HepG2 (cell line): ENCODE data around the gene SCP2D1. TPM values are rescaled to one million over a fixed set of nuclear protein-coding genes. Genes with fewer than 3 reads are reported as not detected.

ENCODE experiments used
- ATAC-seq: fragments of 200-7000 bp; cut with Tn5 transposase; 3 replicates; pipeline ENCODE4 v1.9.1; 2020; ENCODE audit warnings: mild to moderate bottlenecking, moderate library complexity
- BruUV-seq: library from RNA; stranded (reverse); fragments of 400-500 nt; replicated peaks from 2 replicates; lab custom pipeline; 2021; lab: Mats Ljungman, UMichigan
- CTCF ChIA-PET: fragments of 300-600 bp; formaldehyde crosslinking; extraction: SDS; loops from one replicate; lab custom pipeline; 2021; ENCODE audit warnings: low total read pairs, inconsistent platforms, low intra/inter-chr PET ratio; lab: Yijun Ruan, JAX
- POLR2A ChIA-PET: fragments of 350-600 bp; sonication (Branson Sonifier 250); formaldehyde crosslinking; loops from one replicate; lab custom pipeline; 2020; ENCODE audit warnings: antibody characterized with exemption, inconsistent platforms; lab: Yijun Ruan, JAX
- DNase-seq: peaks from one replicate; pipeline ENCODE4 v3.0.0-alpha.2; 2015; ENCODE audit warnings: low spot score
- FAIRE-seq: peaks from 3 replicates; lab custom pipeline; 2011; peaks lifted over from hg19 to GRCh38; lab: Jason Lieb, UNC
- H2AFZ ChIP-seq: one replicate; pipeline ENCODE4 v1.6.1; 2011; ENCODE audit warnings: low read length, inconsistent platforms
- H3K27ac ChIP-seq: fragments of 300-600 bp; 3 replicates; pipeline ENCODE4 v1.8.0; 2011; ENCODE audit warnings: mixed run types, mild to moderate bottlenecking, mixed read lengths, low read length, inconsistent platforms; ENCODE audit not compliant: insufficient read depth; ENCODE audit errors: extremely low read length
- H3K27me3 ChIP-seq, 2 experiments: fragments of 200-600 bp in 1 of 2; 2 replicates in 1 of 2; 3 replicates in 1 of 2; pipeline versions ENCODE4 v1.6.0 to v1.8.0; 2011; ENCODE audit warnings: low read length in 2 of 2, mild to moderate bottlenecking in 2 of 2, moderate library complexity in 2 of 2, inconsistent platforms in 1 of 2; ENCODE audit not compliant: insufficient read depth in 2 of 2, control insufficient read depth in 1 of 2
- H3K36me3 ChIP-seq, 2 experiments: fragments of 200-600 bp in 1 of 2; replicated peaks in 1 of 2; 2 replicates in 1 of 2; 3 replicates in 1 of 2; pipeline versions ENCODE4 v1.5.1 to v1.8.0; 2011; ENCODE audit warnings: low read length in 2 of 2, inconsistent platforms in 1 of 2; ENCODE audit not compliant: insufficient read depth in 2 of 2, control insufficient read depth in 1 of 2
- H3K4me1 ChIP-seq: 2 replicates; pipeline ENCODE4 v1.5.1; 2012; ENCODE audit warnings: low read length, inconsistent platforms; ENCODE audit not compliant: insufficient read depth
- H3K4me2 ChIP-seq: 2 replicates; pipeline ENCODE4 v1.6.0; 2011; ENCODE audit warnings: low read depth, low read length, inconsistent platforms
- H3K4me3 ChIP-seq, 3 experiments: fragments of 200-600 bp in 1 of 3; sonication (generic), shearing (Covaris generic) in 1 of 3; replicated peaks in 1 of 3; 2 replicates each; pipeline ENCODE4 v1.5.1; 2011 to 2016; ENCODE audit warnings: low read length in 3 of 3, inconsistent platforms in 2 of 3, low read depth in 2 of 3, mild to moderate bottlenecking in 2 of 3, control low read depth in 1 of 3, mixed read lengths in 1 of 3; ENCODE audit not compliant: insufficient read depth in 1 of 3
- H3K79me2 ChIP-seq: one replicate; pipeline ENCODE4 v1.6.1; 2011; ENCODE audit warnings: low read length, inconsistent platforms; ENCODE audit not compliant: insufficient read depth
- H3K9ac ChIP-seq: 2 replicates; pipeline ENCODE4 v1.6.0; 2011; ENCODE audit warnings: mild to moderate bottlenecking, low read depth, low read length, inconsistent platforms; ENCODE audit not compliant: insufficient read depth
- H3K9me3 ChIP-seq: 2 replicates; pipeline ENCODE4 v1.5.1; 2012; ENCODE audit warnings: mild to moderate bottlenecking, low read length
- H4K20me1 ChIP-seq: 2 replicates; pipeline ENCODE4 v1.6.0; 2011; ENCODE audit warnings: inconsistent platforms, mild to moderate bottlenecking, low read length, moderate library complexity; ENCODE audit not compliant: insufficient read depth
- EHMT2 ChIP-seq: fragments of 200-600 bp; sonication (generic); IDR thresholded peaks from 2 replicates; pipeline ENCODE4 v1.7.0; 2017; ENCODE audit warnings: antibody characterized with exemption, low read depth, low read length, borderline replicate concordance
- HOXA5 ChIP-seq: sonication (generic); formaldehyde crosslinking; IDR thresholded peaks from 2 replicates; pipeline ENCODE4 v1.4.0; 2020; ENCODE audit warnings: missing genetic modification reagents
- LBX2 ChIP-seq: sonication (generic); formaldehyde crosslinking; IDR thresholded peaks from 2 replicates; pipeline ENCODE4 v1.5.0; 2020; ENCODE audit warnings: missing genetic modification reagents, mild to moderate bottlenecking, borderline replicate concordance
- NFE2L2 ChIP-seq: fragments of 150-350 bp; IDR thresholded peaks from 2 replicates; pipeline ENCODE4 v1.6.1; 2014; ENCODE audit warnings: low read length
- PRMT3 ChIP-seq: sonication (generic); formaldehyde crosslinking; IDR thresholded peaks from 2 replicates; pipeline ENCODE4 v1.8.1; 2022; ENCODE audit warnings: low read depth, mild to moderate bottlenecking, moderate library complexity, missing genetic modification reagents, borderline replicate concordance
- SRSF4 ChIP-seq: fragments of 200-400 bp; formaldehyde crosslinking; IDR thresholded peaks from one replicate; pipeline ENCODE4 v1.6.1; 2018; ENCODE audit warnings: mild to moderate bottlenecking, low read depth, low read length, moderate library complexity; ENCODE audit not compliant: poor library complexity, severe bottlenecking
- ZBTB33 ChIP-seq: sonication (generic); formaldehyde crosslinking; IDR thresholded peaks from 2 replicates; pipeline ENCODE4 v1.4.0; 2020; ENCODE audit warnings: missing genetic modification reagents
- ZNF143 ChIP-seq: sonication (generic); formaldehyde crosslinking; IDR thresholded peaks from 2 replicates; pipeline ENCODE4 v1.4.0; 2020; ENCODE audit warnings: missing genetic modification reagents
- ZNF24 ChIP-seq: fragments of 450-650 bp; IDR thresholded peaks from 2 replicates; pipeline ENCODE4 v1.6.1; 2017; ENCODE audit warnings: antibody characterized with exemption, mild to moderate bottlenecking
- ZNF484 ChIP-seq: sonication (generic); formaldehyde crosslinking; IDR thresholded peaks from 2 replicates; pipeline ENCODE4 v1.5.1; 2020; ENCODE audit warnings: mild to moderate bottlenecking, low read depth, missing genetic modification reagents, borderline replicate concordance
- ZNF496 ChIP-seq: sonication (generic); formaldehyde crosslinking; IDR thresholded peaks from 2 replicates; pipeline ENCODE4 v1.8.1; 2023; ENCODE audit warnings: mild to moderate bottlenecking, moderate library complexity, missing genetic modification reagents; ENCODE audit not compliant: insufficient replicate concordance
- ZNF674 ChIP-seq: sonication (generic); formaldehyde crosslinking; IDR thresholded peaks from 2 replicates; pipeline ENCODE4 v1.5.0; 2020; ENCODE audit warnings: low read depth, mild to moderate bottlenecking, missing genetic modification reagents
- ZNF773 ChIP-seq: sonication (generic); formaldehyde crosslinking; IDR thresholded peaks from 2 replicates; pipeline ENCODE4 v1.4.0; 2020; ENCODE audit warnings: missing genetic modification reagents, borderline replicate concordance
- ZNF782 ChIP-seq: sonication (generic); formaldehyde crosslinking; IDR thresholded peaks from 2 replicates; pipeline ENCODE4 v1.4.0; 2020; ENCODE audit warnings: missing genetic modification reagents, mild to moderate bottlenecking, borderline replicate concordance
- ZNF891 ChIP-seq: sonication (generic); formaldehyde crosslinking; IDR thresholded peaks from 2 replicates; pipeline ENCODE4 v1.5.0; 2020; ENCODE audit warnings: mild to moderate bottlenecking, missing genetic modification reagents
- WGBS: methylation state at CpG from one replicate; pipeline ENCODE4 v1.1.6; 2017; ENCODE audit warnings: low lambda C conversion rate; 5-methylcytosine and 5-hydroxymethylcytosine counted together
- in situ Hi-C: cut with HindIII; loops from 2 replicates; pipeline ENCODE4 v1.10.0; 2017; ENCODE audit warnings: low pct_unique_long_range_greater_than_20kb; ENCODE audit not compliant: extremely low pct_ligation_motif_present
- intact Hi-C: fragments of 100-400 bp; cut with micrococcal nuclease; formaldehyde crosslinking; loops from one replicate; pipeline ENCODE4 v1.10.0; 2022; ENCODE audit not compliant: unreplicated experiment
- polyA plus RNA-seq, 8 experiments: library from polyadenylated mRNA; depleted of rRNA in 3 of 8; stranded (reverse) in 7 of 8; unstranded in 1 of 8; fragments of >200 nt; fragmentation: Illumina TruSeq in 4 of 8; extraction: Trizol in 4 of 8; gene quantifications; 2 replicates each; pipeline versions ENCODE4 v1.2.1 to v1.2.3, GENCODE V29; 2011 to 2016; ENCODE audit warnings: low read depth in 4 of 8, missing spikeins in 1 of 8, mixed read lengths in 1 of 8; ENCODE audit not compliant: insufficient read depth in 1 of 8
- total RNA-seq, 5 experiments: library from RNA; depleted of rRNA; stranded (reverse); fragments of >200 nt; fragmentation: Illumina TruSeq; extraction: Trizol; gene quantifications; 2 replicates each; pipeline ENCODE4 v1.2.3, GENCODE V29; 2016; ENCODE audit warnings: low read depth in 1 of 5
- TF ChIP-seq, protein P1 (sequence below): sonication (generic); formaldehyde crosslinking; IDR thresholded peaks from 2 replicates; pipeline ENCODE4 v1.4.0; 2020; ENCODE audit warnings: mild to moderate bottlenecking, missing genetic modification reagents
- TF ChIP-seq, protein P2 (sequence below): IDR thresholded peaks from 2 replicates; pipeline ENCODE4 v1.6.1; 2018; ENCODE audit warnings: missing genetic modification reagents
- TF ChIP-seq, protein P3 (sequence below): sonication (generic); formaldehyde crosslinking; conservative IDR thresholded peaks from 2 replicates; pipeline ENCODE4 v1.8.0; 2022; ENCODE audit warnings: missing genetic modification reagents

SCP2D1 gene
- total and polyA plus RNA-seq, 2 of the 13 experiments (the other 11 are each of a cell fraction or from before 2014, with no cell fraction given): not detected

DNA sequence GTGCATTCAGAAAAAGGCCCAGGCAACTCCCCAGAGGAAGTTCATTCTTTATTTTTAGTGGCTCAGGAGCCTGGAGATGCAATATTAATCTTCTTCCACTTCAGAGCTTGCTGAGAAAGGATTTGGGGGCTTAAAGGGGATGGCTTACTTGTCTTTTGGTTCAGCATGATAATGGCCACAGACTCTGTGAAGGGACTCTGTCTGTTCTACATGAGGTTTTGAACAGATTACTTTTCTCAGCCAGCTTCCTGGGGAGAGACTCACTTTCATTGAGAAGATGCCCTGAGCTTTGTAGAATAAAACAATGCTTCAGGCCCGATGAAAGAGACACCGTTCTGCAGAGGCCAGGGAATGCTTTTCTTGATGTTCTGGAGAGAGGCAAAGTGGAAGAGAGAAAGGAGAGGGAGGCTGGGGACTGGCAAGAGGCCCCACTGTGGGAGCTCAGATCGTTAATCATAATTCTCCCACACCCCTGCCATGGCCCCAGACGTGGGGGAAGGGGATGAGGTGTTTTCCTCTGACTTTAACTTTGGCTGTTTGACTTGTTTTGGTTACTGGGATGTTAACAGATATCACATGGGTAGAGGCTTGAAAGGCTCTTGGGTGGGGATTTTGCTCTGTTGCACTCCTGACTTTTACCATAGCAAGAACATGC is 19.1 kb downstream of the SCP2D1 start:
- H3K36me3 ChIP-seq: no peaks in the 10 kb centered on the region
- CTCF ChIA-PET: no interaction called here
- no peak overlapping the region for H3K4me3 ChIP-seq
- no peaks in the 10 kb centered on the region for H3K79me2 ChIP-seq
- no peak overlapping the region for H3K9ac ChIP-seq
- no peaks in the 10 kb centered on the region for H3K4me1 ChIP-seq
- DNase-seq (no peak), ATAC-seq (no peak), FAIRE-seq (no peak)
- TF ChIP-seq ZBTB33 (CRISPR knock-in tag): no peak
- no peak for TF ChIP-seq ZNF143 (CRISPR knock-in tag)
- TF ChIP-seq PRMT3 (CRISPR knock-in tag): no peak
- no peak for TF ChIP-seq HOXA5 (CRISPR knock-in tag)
- no peak for TF ChIP-seq ZNF773 (CRISPR knock-in tag)
- no peak for TF ChIP-seq ZNF24
- TF ChIP-seq LBX2 (CRISPR knock-in tag): no peak
- no peak for TF ChIP-seq EHMT2
- TF ChIP-seq, protein P1, sequence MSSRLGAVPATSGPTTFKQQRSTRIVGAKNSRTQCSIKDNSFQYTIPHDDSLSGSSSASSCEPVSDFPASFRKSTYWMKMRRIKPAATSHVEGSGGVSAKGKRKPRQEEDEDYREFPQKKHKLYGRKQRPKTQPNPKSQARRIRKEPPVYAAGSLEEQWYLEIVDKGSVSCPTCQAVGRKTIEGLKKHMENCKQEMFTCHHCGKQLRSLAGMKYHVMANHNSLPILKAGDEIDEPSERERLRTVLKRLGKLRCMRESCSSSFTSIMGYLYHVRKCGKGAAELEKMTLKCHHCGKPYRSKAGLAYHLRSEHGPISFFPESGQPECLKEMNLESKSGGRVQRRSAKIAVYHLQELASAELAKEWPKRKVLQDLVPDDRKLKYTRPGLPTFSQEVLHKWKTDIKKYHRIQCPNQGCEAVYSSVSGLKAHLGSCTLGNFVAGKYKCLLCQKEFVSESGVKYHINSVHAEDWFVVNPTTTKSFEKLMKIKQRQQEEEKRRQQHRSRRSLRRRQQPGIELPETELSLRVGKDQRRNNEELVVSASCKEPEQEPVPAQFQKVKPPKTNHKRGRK (CRISPR knock-in tag): no peak
- TF ChIP-seq ZNF484 (CRISPR knock-in tag): no peak
- TF ChIP-seq, protein P2, sequence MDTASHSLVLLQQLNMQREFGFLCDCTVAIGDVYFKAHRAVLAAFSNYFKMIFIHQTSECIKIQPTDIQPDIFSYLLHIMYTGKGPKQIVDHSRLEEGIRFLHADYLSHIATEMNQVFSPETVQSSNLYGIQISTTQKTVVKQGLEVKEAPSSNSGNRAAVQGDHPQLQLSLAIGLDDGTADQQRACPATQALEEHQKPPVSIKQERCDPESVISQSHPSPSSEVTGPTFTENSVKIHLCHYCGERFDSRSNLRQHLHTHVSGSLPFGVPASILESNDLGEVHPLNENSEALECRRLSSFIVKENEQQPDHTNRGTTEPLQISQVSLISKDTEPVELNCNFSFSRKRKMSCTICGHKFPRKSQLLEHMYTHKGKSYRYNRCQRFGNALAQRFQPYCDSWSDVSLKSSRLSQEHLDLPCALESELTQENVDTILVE (CRISPR knock-in tag): no peak
- no peak for TF ChIP-seq ZNF782 (CRISPR knock-in tag)
- TF ChIP-seq ZNF496 (CRISPR knock-in tag): no peak
- TF ChIP-seq, protein P3, sequence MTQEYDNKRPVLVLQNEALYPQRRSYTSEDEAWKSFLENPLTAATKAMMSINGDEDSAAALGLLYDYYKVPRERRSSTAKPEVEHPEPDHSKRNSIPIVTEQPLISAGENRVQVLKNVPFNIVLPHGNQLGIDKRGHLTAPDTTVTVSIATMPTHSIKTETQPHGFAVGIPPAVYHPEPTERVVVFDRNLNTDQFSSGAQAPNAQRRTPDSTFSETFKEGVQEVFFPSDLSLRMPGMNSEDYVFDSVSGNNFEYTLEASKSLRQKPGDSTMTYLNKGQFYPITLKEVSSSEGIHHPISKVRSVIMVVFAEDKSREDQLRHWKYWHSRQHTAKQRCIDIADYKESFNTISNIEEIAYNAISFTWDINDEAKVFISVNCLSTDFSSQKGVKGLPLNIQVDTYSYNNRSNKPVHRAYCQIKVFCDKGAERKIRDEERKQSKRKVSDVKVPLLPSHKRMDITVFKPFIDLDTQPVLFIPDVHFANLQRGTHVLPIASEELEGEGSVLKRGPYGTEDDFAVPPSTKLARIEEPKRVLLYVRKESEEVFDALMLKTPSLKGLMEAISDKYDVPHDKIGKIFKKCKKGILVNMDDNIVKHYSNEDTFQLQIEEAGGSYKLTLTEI (CRISPR knock-in tag): no peak
- no peak for TF ChIP-seq ZNF891
- no peak for TF ChIP-seq ZNF674
- TF ChIP-seq NFE2L2: no peak
- no peak for TF ChIP-seq SRSF4
- intact Hi-C loops: no loop called here
- POLR2A ChIA-PET: no interaction called here
- no peaks in the 10 kb centered on the region for H3K9me3 ChIP-seq
- no peak overlapping the region for H3K27ac ChIP-seq
- H4K20me1 ChIP-seq: no peaks in the 10 kb centered on the region
- H3K27me3 ChIP-seq: peaks cover 0 to 7% of the 10 kb centered on the region in 2 experiments; a peak in 1 of 5 replicates
- H2AFZ ChIP-seq: no peak overlapping the region
- H3K4me2 ChIP-seq: no peak overlapping the region
- no TSS peak for BruUV-seq
- in situ Hi-C loops: no loop called here
- 12% methylated on average over 4 of the region's 4 CpGs for WGBS
